Psoas muscle (tissue), 8 donors: ENCODE data around the gene LMX1A. TPM values are rescaled to one million over a fixed set of nuclear protein-coding genes. Genes with fewer than 3 reads are reported as not detected.

Source experiments
- ATAC-seq, 4 donors: fragments of 200-7000 bp; cut with Tn5 transposase; one replicate each; pipeline ENCODE4 v1.9.1; 2020; ENCODE audit warnings: moderate library complexity in 3 of 4, mild to moderate bottlenecking in 2 of 4
- DNase-seq, 2 donors: peaks; one replicate each; pipeline ENCODE4 v3.0.0-alpha.2; 2020
- H3K27ac ChIP-seq: fragments of 200-600 bp; one replicate; pipeline ENCODE4 v1.8.0; 2022
- H3K27me3 ChIP-seq, 3 donors: fragments of 200-600 bp in 1 of 3; one replicate each; pipeline versions ENCODE4 v1.6.1 to v1.8.0; 2013 to 2022; ENCODE audit warnings: low read length in 2 of 3, mild to moderate bottlenecking in 2 of 3, moderate library complexity in 1 of 3; ENCODE audit not compliant: insufficient read depth in 3 of 3
- H3K36me3 ChIP-seq, 2 donors: fragments of 200-600 bp in 1 of 2; one replicate each; pipeline versions ENCODE4 v1.6.1 to v1.8.0; 2013 to 2022; ENCODE audit warnings: low read depth in 1 of 2, mild to moderate bottlenecking in 1 of 2, moderate library complexity in 1 of 2; ENCODE audit not compliant: insufficient read depth in 1 of 2
- H3K4me1 ChIP-seq: fragments of 200-600 bp; one replicate; pipeline ENCODE4 v1.8.0; 2022
- H3K4me3 ChIP-seq: fragments of 200-600 bp; one replicate; pipeline ENCODE4 v1.8.0; 2022; ENCODE audit warnings: mild to moderate bottlenecking
- H3K9me3 ChIP-seq: fragments of 200-600 bp; one replicate; pipeline ENCODE4 v1.8.0; 2022
- WGBS, 3 donors: extraction: QIAGEN DNeasy Blood & Tissue Kit; methylation state at CpG; one replicate each; pipeline versions ENCODE4 v1.1.6 to v1.1.7; 2013; 5-methylcytosine and 5-hydroxymethylcytosine counted together
- intact Hi-C, 2 donors: fragments of 100-400 bp; cut with DNase I; formaldehyde crosslinking; loops; one replicate each; pipeline versions ENCODE4 v1.11.0 to v1.14.2; 2022
- polyA plus RNA-seq, 3 donors: library from polyadenylated mRNA; stranded (reverse); fragments of 200-250 nt; gene quantifications; one replicate each; pipeline ENCODE4 v1.2.3, GENCODE V29; 2013
- total RNA-seq, 4 donors: library from RNA; stranded (reverse); fragmentation: NEBNext Ultra II Directional in 2 of 4; extraction: Animal tissue kit (Norgen Biotek cat#: 25700) in 2 of 4; gene quantifications; one replicate each; pipeline versions ENCODE4 v1.2.1 to v1.2.4, GENCODE V29; 2021 to 2023
- TF ChIP-seq, protein P1 (sequence below): fragments of 200-600 bp; IDR thresholded peaks from one replicate; pipeline ENCODE4 v1.8.0; 2022; ENCODE audit warnings: antibody characterized with exemption
- donor health status: healthy with polysubstance abuse.
- donor health status: DM: no; HTN: no; CAD: no; lungs with moderate emphysema.
- donor health status: Bipolar disorder and iron deficiency.
- donor health status: healthy.
- donor health status: DM: yes; HTN: yes; CAD: no.
- donor health status: DM: no; HTN: no; CAD: no.
- donor health status: DM: no; HTN: no; CAD: no.
- donor health status: DM: yes; HTN: yes; CAD: no.

The LMX1A gene
- total and polyA plus RNA-seq, 7 donors, result 0.04 to 0.36 (median 0.16) TPM; not detected in 3

- Histone ChIP-seq H3K27me3 (no peaks in the 10 kb centered on the region), H3K9me3 (no peaks in the 10 kb centered on the region), H3K4me3 (no peak overlapping the region), H3K36me3 (no peaks in the 10 kb centered on the region), H3K4me1 (no peaks in the 10 kb centered on the region), H3K27ac (no peak overlapping the region)
- WGBS, 3 donors, result 83 to 90% (median 86%) methylated on average over 2 of the region's 2 CpGs
- intact Hi-C loops, result no loop called here
- DNase-seq (no peak), ATAC-seq (no peak)
- TF ChIP-seq, protein P1, sequence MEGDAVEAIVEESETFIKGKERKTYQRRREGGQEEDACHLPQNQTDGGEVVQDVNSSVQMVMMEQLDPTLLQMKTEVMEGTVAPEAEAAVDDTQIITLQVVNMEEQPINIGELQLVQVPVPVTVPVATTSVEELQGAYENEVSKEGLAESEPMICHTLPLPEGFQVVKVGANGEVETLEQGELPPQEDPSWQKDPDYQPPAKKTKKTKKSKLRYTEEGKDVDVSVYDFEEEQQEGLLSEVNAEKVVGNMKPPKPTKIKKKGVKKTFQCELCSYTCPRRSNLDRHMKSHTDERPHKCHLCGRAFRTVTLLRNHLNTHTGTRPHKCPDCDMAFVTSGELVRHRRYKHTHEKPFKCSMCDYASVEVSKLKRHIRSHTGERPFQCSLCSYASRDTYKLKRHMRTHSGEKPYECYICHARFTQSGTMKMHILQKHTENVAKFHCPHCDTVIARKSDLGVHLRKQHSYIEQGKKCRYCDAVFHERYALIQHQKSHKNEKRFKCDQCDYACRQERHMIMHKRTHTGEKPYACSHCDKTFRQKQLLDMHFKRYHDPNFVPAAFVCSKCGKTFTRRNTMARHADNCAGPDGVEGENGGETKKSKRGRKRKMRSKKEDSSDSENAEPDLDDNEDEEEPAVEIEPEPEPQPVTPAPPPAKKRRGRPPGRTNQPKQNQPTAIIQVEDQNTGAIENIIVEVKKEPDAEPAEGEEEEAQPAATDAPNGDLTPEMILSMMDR, result no peak
Observed at GRCh38 chr1:165224504-165224903, 132.0 kb downstream of the LMX1A start.

GRCh38 chr1:165222580-165222979 is 133.9 kb downstream of the LMX1A start:
- WGBS, 3 donors, result 77 to 82% (median 78%) methylated on average over 5 of the region's 5 CpGs

DNA sequence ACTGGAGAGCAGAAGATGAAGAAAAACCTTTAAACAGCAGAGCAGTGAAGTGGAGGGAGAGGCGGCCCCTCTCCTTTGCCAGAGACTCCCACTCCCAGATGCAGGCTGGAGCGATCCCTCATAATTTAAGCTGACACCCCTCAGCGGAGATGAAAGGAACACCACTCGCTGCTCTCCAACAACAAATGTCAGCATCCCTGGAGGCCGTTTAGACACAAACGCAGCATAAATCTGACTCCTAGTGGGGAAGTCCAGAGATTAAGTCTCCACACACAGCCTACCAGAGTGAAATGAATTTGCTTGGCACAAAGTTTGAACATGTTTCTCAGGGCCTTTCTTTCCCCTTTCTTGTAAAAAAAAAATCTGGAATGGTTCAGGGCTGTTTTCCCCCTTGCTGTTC is 137.8 kb downstream of the LMX1A start:
- no peak overlapping the region for H3K27ac ChIP-seq
- H3K36me3 ChIP-seq, result no peaks in the 10 kb centered on the region
- intact Hi-C loops, result no loop called here
- no peak for DNase-seq
- H3K27me3 ChIP-seq, result no peaks in the 10 kb centered on the region
- 36 to 47% (median 42%) methylated on average over 6 of the region's 6 CpGs for WGBS, 3 donors
- no peaks in the 10 kb centered on the region for H3K9me3 ChIP-seq
- TF ChIP-seq, protein P1, result no peak
- no peak for ATAC-seq
- no peaks in the 10 kb centered on the region for H3K4me1 ChIP-seq
- H3K4me3 ChIP-seq, result no peak overlapping the region

More at GRCh38 chr1:165222580-165222979, 133.9 kb downstream of the LMX1A start:
- no peak overlapping the region for H3K4me3 ChIP-seq
- no peak overlapping the region for H3K27ac ChIP-seq
- no peaks in the 10 kb centered on the region for H3K9me3 ChIP-seq
- DNase-seq (no peak), ATAC-seq (no peak)
- H3K36me3 ChIP-seq, result no peaks in the 10 kb centered on the region
- TF ChIP-seq, protein P1, result no peak
- no peaks in the 10 kb centered on the region for H3K4me1 ChIP-seq
- H3K27me3 ChIP-seq, result no peaks in the 10 kb centered on the region
- intact Hi-C loops, result no loop called here

- Histone ChIP-seq H3K4me3 (no peak overlapping the region), H3K4me1 (no peaks in the 10 kb centered on the region), H3K27me3 (no peaks in the 10 kb centered on the region), H3K36me3 (no peaks in the 10 kb centered on the region), H3K27ac (no peak overlapping the region), H3K9me3 (no peaks in the 10 kb centered on the region)
- no peak for ATAC-seq
- WGBS, 3 donors, result 46 to 80% (median 57%) methylated on average over 1 of the region's 1 CpG
- intact Hi-C loops, result no loop called here
- TF ChIP-seq, protein P1, result no peak
- no peak for DNase-seq
Observed at GRCh38 chr1:165217958-165218357, 138.6 kb downstream of the LMX1A start.

- DNase-seq (no peak), ATAC-seq (no peak)
- H3K9me3 ChIP-seq, result no peaks in the 10 kb centered on the region
- TF ChIP-seq, protein P1, result no peak
- no peaks in the 10 kb centered on the region for H3K27me3 ChIP-seq
- no peak overlapping the region for H3K4me3 ChIP-seq
- H3K4me1 ChIP-seq, result no peaks in the 10 kb centered on the region
- H3K36me3 ChIP-seq, result no peaks in the 10 kb centered on the region
- intact Hi-C loops, result no loop called here
- no peak overlapping the region for H3K27ac ChIP-seq
Observed at GRCh38 chr1:165216254-165216653, 140.3 kb downstream of the LMX1A start.
